GM12872 (cell line): ENCODE results near the gene RAB27A.

Source experiments
- CTCF ChIP-seq: IDR thresholded peaks from 3 replicates; pipeline ENCODE4 v1.5.1; 2011; ENCODE audit warnings: low read depth, mild to moderate bottlenecking, low read length, moderate library complexity; ENCODE audit not compliant: insufficient read depth

The RAB27A gene

GRCh38 chr15:55234104-55234799 is 55.4 kb downstream of the RAB27A start:
- TF ChIP-seq CTCF, result no peak

GRCh38 chr15:55231455-55231854 is 58.2 kb downstream of the RAB27A start:
- no peak for TF ChIP-seq CTCF

GRCh38 chr15:55230953-55231352 is 58.7 kb downstream of the RAB27A start:
- no peak for TF ChIP-seq CTCF

DNA sequence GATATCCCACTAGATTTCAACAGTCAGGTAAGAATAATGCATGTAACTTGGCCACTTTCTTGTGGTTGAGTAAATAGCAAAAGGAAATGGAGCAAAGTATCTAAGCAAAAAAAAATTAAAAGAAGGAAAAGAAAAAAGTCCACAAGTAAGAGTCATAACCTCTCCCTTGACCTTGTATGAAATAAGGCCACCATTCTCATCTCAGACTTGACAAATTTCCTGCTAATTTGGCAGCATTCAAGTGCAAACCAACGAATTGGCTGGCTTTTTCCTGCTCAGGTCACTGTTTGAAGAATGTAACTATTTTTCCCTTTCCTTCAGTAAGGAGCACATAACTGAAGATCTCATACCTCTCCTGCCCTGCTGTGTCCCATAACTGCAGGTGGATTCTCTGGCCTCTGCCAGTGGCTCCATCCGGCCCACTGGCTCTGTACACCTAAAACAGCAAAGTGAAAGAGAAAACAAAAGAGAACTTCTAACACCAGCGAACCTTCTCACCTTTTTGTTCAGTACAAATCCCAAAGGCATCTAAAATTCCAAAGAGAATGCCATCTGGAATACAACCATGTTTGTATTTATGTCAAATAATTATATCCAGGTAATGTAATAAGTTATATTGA is 59.5 kb downstream of the RAB27A start:
- no peak for TF ChIP-seq CTCF

- TF ChIP-seq CTCF, result no peak
Observed at GRCh38 chr15:55226127-55226526, 63.5 kb downstream of the RAB27A start.

GRCh38 chr15:55224892-55225291 is 64.7 kb downstream of the RAB27A start:
- no peak for TF ChIP-seq CTCF

GRCh38 chr15:55222588-55222987 is 67.0 kb downstream of the RAB27A start:
- no peak for TF ChIP-seq CTCF
